H1 (cell line): Measurements from ENCODE around the gene KIF22. TPM values are rescaled to one million over a fixed set of nuclear protein-coding genes. Genes with fewer than 3 reads are reported as not detected.

Experiments
- CTCF ChIA-PET: fragments of 300-600 bp; sonication (Branson Sonifier 250); formaldehyde crosslinking; loops from one replicate; lab custom pipeline; 2021; ENCODE audit not compliant: partially characterized antibody; lab: Charles Lee
- POLR2A ChIA-PET: fragments of 300-600 bp; sonication (Branson Sonifier 250); formaldehyde crosslinking; loops from one replicate; lab custom pipeline; 2021; ENCODE audit warnings: inconsistent platforms; ENCODE audit not compliant: partially characterized antibody; lab: Charles Lee
- DNase-seq, 2 experiments: peaks; one replicate each; pipeline versions ENCODE4 v3.0.0 to v3.0.0-alpha.2; 2010 to 2022; ENCODE audit warnings: low spot score in 2 of 2, low read depth in 1 of 2, mixed read lengths in 1 of 2
- FAIRE-seq: peaks from 2 replicates; lab custom pipeline; 2011; peaks lifted over from hg19 to GRCh38; lab: Jason Lieb, UNC
- H2AFZ ChIP-seq: 2 replicates; pipeline ENCODE4 v1.8.1; 2012; ENCODE audit warnings: low read length, inconsistent platforms
- H2AK5ac ChIP-seq: 2 replicates; pipeline ENCODE4 v1.6.1; 2013; ENCODE audit warnings: low read depth, low read length
- H2BK120ac ChIP-seq: replicated peaks from 2 replicates; pipeline ENCODE3; 2013; ENCODE audit warnings: low read depth, low read length, inconsistent platforms
- H2BK12ac ChIP-seq: 2 replicates; pipeline ENCODE4 v1.6.1; 2013; ENCODE audit warnings: low read depth, low read length
- H2BK15ac ChIP-seq: 2 replicates; pipeline ENCODE4 v1.6.1; 2013; ENCODE audit warnings: low read length
- H2BK20ac ChIP-seq: 2 replicates; pipeline ENCODE4 v1.6.1; 2013; ENCODE audit warnings: low read length
- H2BK5ac ChIP-seq: 2 replicates; pipeline ENCODE4 v1.6.1; 2013; ENCODE audit warnings: low read depth, low read length
- H3K14ac ChIP-seq: 2 replicates; pipeline ENCODE4 v1.6.1; 2013; ENCODE audit warnings: inconsistent platforms; ENCODE audit not compliant: insufficient read length
- H3K18ac ChIP-seq: 2 replicates; pipeline ENCODE4 v1.6.1; 2013; ENCODE audit warnings: low read length; ENCODE audit errors: extremely low read depth
- H3K23ac ChIP-seq: 2 replicates; pipeline ENCODE4 v1.6.1; 2013; ENCODE audit warnings: inconsistent platforms; ENCODE audit not compliant: insufficient read length
- H3K23me2 ChIP-seq: 2 replicates; pipeline ENCODE4 v1.6.1; 2013; ENCODE audit warnings: low read depth, low read length
- H3K27ac ChIP-seq: 2 replicates; pipeline ENCODE4 v1.6.1; 2011; ENCODE audit warnings: low read depth, low read length, inconsistent platforms
- H3K27me3 ChIP-seq, 4 experiments: replicated peaks in 1 of 4; 1 replicate in 1 of 4; 2 replicates in 3 of 4; pipeline versions ENCODE4 v1.6.1 to v1.8.1; 2011 to 2013; ENCODE audit warnings: low read length in 3 of 4, mild to moderate bottlenecking in 3 of 4, inconsistent platforms in 2 of 4, mixed read lengths in 2 of 4, moderate library complexity in 1 of 4; ENCODE audit not compliant: control insufficient read depth in 3 of 4, insufficient read depth in 3 of 4; ENCODE audit errors: extremely low read depth in 1 of 4
- H3K36me3 ChIP-seq, 4 experiments: 2 replicates each; pipeline versions ENCODE4 v1.6.1 to v1.8.1; 2011 to 2013; ENCODE audit warnings: mild to moderate bottlenecking in 4 of 4, low read length in 3 of 4, moderate library complexity in 2 of 4, control low read depth in 1 of 4, inconsistent platforms in 1 of 4; ENCODE audit not compliant: insufficient read depth in 4 of 4, control insufficient read depth in 2 of 4
- H3K4ac ChIP-seq: replicated peaks from 2 replicates; pipeline ENCODE3; 2013; ENCODE audit warnings: low read length, low read depth, mixed read lengths, inconsistent platforms; ENCODE audit not compliant: insufficient read length
- H3K4me1 ChIP-seq, 4 experiments: replicated peaks in 1 of 4; 1 replicate in 1 of 4; 2 replicates in 3 of 4; pipeline versions ENCODE4 v1.6.1 to v1.8.1; 2011 to 2013; ENCODE audit warnings: low read length in 3 of 4, inconsistent platforms in 2 of 4, mixed read lengths in 1 of 4; ENCODE audit not compliant: insufficient read depth in 4 of 4, control insufficient read depth in 3 of 4
- H3K4me2 ChIP-seq, 2 experiments: 2 replicates each; pipeline versions ENCODE4 v1.6.1 to v1.8.1; 2011 to 2013; ENCODE audit warnings: low read depth in 2 of 2, low read length in 2 of 2, control low read depth in 1 of 2, inconsistent platforms in 1 of 2, mild to moderate bottlenecking in 1 of 2; ENCODE audit not compliant: insufficient read depth in 1 of 2
- H3K4me3 ChIP-seq, 4 experiments: fragments of 200-600, 300-600 bp in 1 of 4; sonication (generic), shearing (Covaris generic), sonication (Bioruptor Twin) in 1 of 4; 2 replicates each; pipeline versions ENCODE4 v1.5.1 to v1.8.1; 2011 to 2016; ENCODE audit warnings: low read length in 4 of 4, low read depth in 3 of 4, control low read depth in 2 of 4, inconsistent platforms in 2 of 4, mild to moderate bottlenecking in 2 of 4, mixed read lengths in 1 of 4, moderate library complexity in 1 of 4; ENCODE audit not compliant: insufficient read depth in 2 of 4; ENCODE audit errors: extremely low read depth in 1 of 4
- H3K56ac ChIP-seq: replicated peaks from 2 replicates; pipeline ENCODE3; 2013; ENCODE audit warnings: low read depth, mild to moderate bottlenecking, mixed read lengths, low read length, inconsistent platforms; ENCODE audit not compliant: insufficient read length
- H3K79me1 ChIP-seq: 2 replicates; pipeline ENCODE4 v1.6.1; 2013; ENCODE audit warnings: low read depth, low read length, control low read depth
- H3K79me2 ChIP-seq, 2 experiments: 2 replicates each; pipeline versions ENCODE4 v1.6.1 to v1.8.1; 2012 to 2013; ENCODE audit warnings: low read length in 2 of 2, mild to moderate bottlenecking in 2 of 2, inconsistent platforms in 1 of 2; ENCODE audit not compliant: insufficient read depth in 2 of 2, control insufficient read depth in 1 of 2
- H3K9ac ChIP-seq, 4 experiments: replicated peaks in 1 of 4; 1 replicate in 1 of 4; 2 replicates in 3 of 4; pipeline versions ENCODE4 v1.6.1 to v1.8.1; 2011 to 2013; ENCODE audit warnings: low read depth in 3 of 4, low read length in 3 of 4, control low read depth in 2 of 4, mild to moderate bottlenecking in 2 of 4, moderate library complexity in 2 of 4, inconsistent platforms in 1 of 4; ENCODE audit errors: extremely low read depth in 1 of 4
- H3K9me3 ChIP-seq, 2 experiments: 2 replicates each; pipeline versions ENCODE4 v1.6.1 to v1.8.1; 2012 to 2013; ENCODE audit warnings: mild to moderate bottlenecking in 2 of 2, moderate library complexity in 2 of 2, control low read depth in 1 of 2, inconsistent platforms in 1 of 2, low read depth in 1 of 2, low read length in 1 of 2, mixed read lengths in 1 of 2; ENCODE audit not compliant: insufficient read depth in 2 of 2
- H4K20me1 ChIP-seq, 2 experiments: replicated peaks in 1 of 2; 2 replicates each; pipeline versions ENCODE3 to v1.8.1; 2011 to 2013; ENCODE audit warnings: inconsistent platforms in 2 of 2, low read length in 2 of 2, mild to moderate bottlenecking in 1 of 2; ENCODE audit not compliant: insufficient read depth in 2 of 2, control insufficient read depth in 1 of 2
- H4K5ac ChIP-seq: 2 replicates; pipeline ENCODE4 v1.6.1; 2013; ENCODE audit warnings: low read length, low read depth, mixed read lengths, inconsistent platforms; ENCODE audit not compliant: insufficient read length
- H4K8ac ChIP-seq: 2 replicates; pipeline ENCODE4 v1.8.0; 2013; ENCODE audit warnings: mild to moderate bottlenecking, moderate library complexity, low read length, inconsistent platforms; ENCODE audit not compliant: insufficient read depth; ENCODE audit errors: extremely low read depth
- H4K91ac ChIP-seq: replicated peaks from 2 replicates; pipeline ENCODE3; 2013; ENCODE audit warnings: low read length, mixed read lengths, inconsistent platforms; ENCODE audit not compliant: insufficient read length
- CBX8 ChIP-seq: fragments of 300-800, 300-1000 bp; sonication (generic); IDR thresholded peaks from 2 replicates; pipeline ENCODE4 v1.7.1; 2016; ENCODE audit warnings: low read depth, low read length, borderline replicate concordance
- CREB1 ChIP-seq: IDR thresholded peaks from 2 replicates; pipeline ENCODE4 v1.6.1; 2012; ENCODE audit warnings: inconsistent platforms
- GABPA ChIP-seq: IDR thresholded peaks from 2 replicates; pipeline ENCODE4 v1.6.1; 2011; ENCODE audit warnings: mild to moderate bottlenecking, low read length, moderate library complexity, borderline replicate concordance; ENCODE audit not compliant: insufficient read depth
- GTF2F1 ChIP-seq: IDR thresholded peaks from 2 replicates; pipeline ENCODE4 v1.6.1; 2012; ENCODE audit warnings: low read depth, low read length, improper control_type of control experiment, borderline replicate concordance
- RFX5 ChIP-seq: IDR thresholded peaks from 2 replicates; pipeline ENCODE4 v1.6.1; 2011; ENCODE audit warnings: low read depth, low read length, improper control_type of control experiment, borderline replicate concordance
- SAP30 ChIP-seq: fragments of 300-600 bp; sonication (generic); IDR thresholded peaks from 2 replicates; pipeline ENCODE4 v1.7.1; 2012; ENCODE audit warnings: low read length, moderate library complexity, mild to moderate bottlenecking, inconsistent platforms; ENCODE audit not compliant: insufficient read depth, insufficient replicate concordance
- SIRT6 ChIP-seq: IDR thresholded peaks from one replicate; pipeline ENCODE4 v1.7.1; 2012; ENCODE audit warnings: low read length, inconsistent platforms
- WGBS, 2 experiments: shearing (Covaris generic) in 1 of 2; methylation state at CpG; one replicate each; pipeline versions ENCODE4 v1.1.6 to v1.1.7; 2013 to 2015; ENCODE audit warnings: low lambda C conversion rate in 2 of 2, mixed read lengths in 2 of 2, inconsistent platforms in 1 of 2, low coverage in 1 of 2, missing lambda C conversion rate in 1 of 2; ENCODE audit not compliant: insufficient replicate concordance in 2 of 2, insufficient coverage in 1 of 2, insufficient read length in 1 of 2; ENCODE audit errors: extremely low coverage in 1 of 2, missing lambda C conversion rate in 1 of 2; 5-methylcytosine and 5-hydroxymethylcytosine counted together
- polyA plus RNA-seq, 7 experiments: library from polyadenylated mRNA; depleted of rRNA in 3 of 7; stranded (reverse) in 5 of 7; unstranded in 2 of 7; fragments of >200 nt in 5 of 7; fragments of 200-250 nt in 2 of 7; gene quantifications; 1 replicate in 5 of 7; 2 replicates in 1 of 7; 4 replicates in 1 of 7; pipeline versions ENCODE4 v1.2.1 to v1.2.3, GENCODE V29; 2011 to 2013; ENCODE audit warnings: missing spikeins in 2 of 7, mixed read lengths in 2 of 7
- total RNA-seq: library from RNA; stranded (reverse); fragmentation: NEBNext Ultra II Directional; extraction: Animal tissue kit (Norgen Biotek cat#: 25700); gene quantifications from 2 replicates; pipeline ENCODE4 v1.2.1, GENCODE V29; 2021
- TF ChIP-seq, protein P1 (sequence below): IDR thresholded peaks from 2 replicates; pipeline ENCODE4 v1.6.1; 2012; ENCODE audit warnings: inconsistent platforms

The KIF22 gene
- total and polyA plus RNA-seq, 2 of the 8 experiments (the other 6 are each of a cell fraction or from before 2014, with no cell fraction given), result 139 to 142 TPM

- no peaks in the 10 kb centered on the region for H3K79me1 ChIP-seq
- 0 out of 2 replicates have a peak overlapping the region, but pooled peaks have one; percentile 39 for H2AK5ac ChIP-seq
- ChIA-PET CTCF (no interaction called here), POLR2A (no interaction called here)
- no peak overlapping the region for H3K56ac ChIP-seq
- H2BK15ac ChIP-seq, result no peak overlapping the region
- H4K20me1 ChIP-seq, result no peaks in the 10 kb centered on the region
- H3K4me1 ChIP-seq, result peaks cover 0 to 2% (median 0%) of the 10 kb centered on the region in 4 experiments; a peak in 3 of 7 replicates
- H3K4me3 ChIP-seq, result no peak overlapping the region
- TF ChIP-seq SAP30, result no peak
- TF ChIP-seq GTF2F1, result no peak
- no peak for TF ChIP-seq SIRT6
- TF ChIP-seq, protein P1, sequence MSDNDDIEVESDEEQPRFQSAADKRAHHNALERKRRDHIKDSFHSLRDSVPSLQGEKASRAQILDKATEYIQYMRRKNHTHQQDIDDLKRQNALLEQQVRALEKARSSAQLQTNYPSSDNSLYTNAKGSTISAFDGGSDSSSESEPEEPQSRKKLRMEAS, result no peak
- no peak for TF ChIP-seq CBX8
- no peak for TF ChIP-seq GABPA
- TF ChIP-seq RFX5, result no peak
- no peak for TF ChIP-seq CREB1
- no peak overlapping the region for H2BK5ac ChIP-seq
- no peaks in the 10 kb centered on the region for H3K9me3 ChIP-seq
- no peak overlapping the region for H4K8ac ChIP-seq
- no peak for DNase-seq
- no peak overlapping the region for H3K23ac ChIP-seq
- H3K79me2 ChIP-seq, result no peaks in the 10 kb centered on the region
- no peak overlapping the region for H3K14ac ChIP-seq
- no peak overlapping the region for H3K9ac ChIP-seq
- 0 out of 7 replicates have a peak, but pooled peaks cover 0 to 3% (median 0%) of the 10 kb centered on the region in 4 experiments for H3K27me3 ChIP-seq
- H4K5ac ChIP-seq, result no peak overlapping the region
- H3K4me2 ChIP-seq, result no peak overlapping the region
- FAIRE-seq, result no peak
- no peaks in the 10 kb centered on the region for H3K23me2 ChIP-seq
- no peak overlapping the region for H3K4ac ChIP-seq
- no peak overlapping the region for H4K91ac ChIP-seq
- H3K18ac ChIP-seq, result no peak overlapping the region
- H2BK20ac ChIP-seq, result no peak overlapping the region
- H3K27ac ChIP-seq, result no peak overlapping the region
- no peak overlapping the region for H2AFZ ChIP-seq
- 91% methylated on average over 4 of the region's 11 CpGs; no CpG with 5 or more reads in 1 of the 2 experiments for WGBS, 2 experiments
- no peak overlapping the region for H2BK12ac ChIP-seq
- no peaks in the 10 kb centered on the region for H3K36me3 ChIP-seq
- no peak overlapping the region for H2BK120ac ChIP-seq
These were observed 40.2 kb downstream of the KIF22 start for GRCh38 chr16:29830774-29831173.
